Testis (tissue), 2 donors: ENCODE data around the gene RERE.

Source experiments
- POLR2A ChIP-seq: fragments of 450-650 bp; IDR thresholded peaks from one replicate; pipeline ENCODE4 v1.6.1; 2017; ENCODE audit warnings: antibody characterized with exemption, mild to moderate bottlenecking, moderate library complexity
- TF ChIP-seq, protein P1 (sequence below), 3 experiments: fragments of 450-650 bp in 2 of 3; fragments of 200-600 bp in 1 of 3; sonication (generic) in 1 of 3; IDR thresholded peaks; one replicate each; pipeline ENCODE4 v1.5.1; 2016 to 2019; ENCODE audit warnings: antibody characterized with exemption in 3 of 3, mild to moderate bottlenecking in 2 of 3, moderate library complexity in 1 of 3

DNA sequence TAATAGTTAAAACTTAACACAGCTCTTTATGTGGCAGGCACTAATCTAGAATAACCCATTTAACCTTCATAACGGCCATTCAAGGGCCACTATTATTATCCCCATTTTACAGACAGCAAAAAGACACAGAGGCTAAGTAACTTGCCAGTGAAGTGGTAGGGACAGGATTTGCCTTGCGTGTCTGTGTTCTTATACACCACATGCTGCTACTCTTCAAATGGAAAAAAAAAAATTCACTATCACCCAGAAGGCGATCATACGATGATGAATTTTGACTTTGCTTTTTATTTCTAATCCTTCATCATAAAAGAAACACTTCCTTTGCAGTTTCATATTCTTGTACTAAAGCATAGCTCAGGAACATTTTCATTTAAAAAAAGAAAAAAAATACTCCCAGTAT lies 65.5 kb downstream of the RERE start:
- no peak for TF ChIP-seq POLR2A
- TF ChIP-seq, protein P1, sequence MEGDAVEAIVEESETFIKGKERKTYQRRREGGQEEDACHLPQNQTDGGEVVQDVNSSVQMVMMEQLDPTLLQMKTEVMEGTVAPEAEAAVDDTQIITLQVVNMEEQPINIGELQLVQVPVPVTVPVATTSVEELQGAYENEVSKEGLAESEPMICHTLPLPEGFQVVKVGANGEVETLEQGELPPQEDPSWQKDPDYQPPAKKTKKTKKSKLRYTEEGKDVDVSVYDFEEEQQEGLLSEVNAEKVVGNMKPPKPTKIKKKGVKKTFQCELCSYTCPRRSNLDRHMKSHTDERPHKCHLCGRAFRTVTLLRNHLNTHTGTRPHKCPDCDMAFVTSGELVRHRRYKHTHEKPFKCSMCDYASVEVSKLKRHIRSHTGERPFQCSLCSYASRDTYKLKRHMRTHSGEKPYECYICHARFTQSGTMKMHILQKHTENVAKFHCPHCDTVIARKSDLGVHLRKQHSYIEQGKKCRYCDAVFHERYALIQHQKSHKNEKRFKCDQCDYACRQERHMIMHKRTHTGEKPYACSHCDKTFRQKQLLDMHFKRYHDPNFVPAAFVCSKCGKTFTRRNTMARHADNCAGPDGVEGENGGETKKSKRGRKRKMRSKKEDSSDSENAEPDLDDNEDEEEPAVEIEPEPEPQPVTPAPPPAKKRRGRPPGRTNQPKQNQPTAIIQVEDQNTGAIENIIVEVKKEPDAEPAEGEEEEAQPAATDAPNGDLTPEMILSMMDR (IDR thresholded peaks at IDR 0.05) = no peak
